WI38 (cell line): ENCODE results near the gene USP6NL.

Experiments
- H3K4me3 ChIP-seq: 2 replicates; pipeline ENCODE4 v1.5.1; 2011; ENCODE audit warnings: low read depth, mild to moderate bottlenecking, control low read depth, low read length
- CTCF ChIP-seq: IDR thresholded peaks from 2 replicates; pipeline ENCODE4 v1.5.1; 2012; ENCODE audit warnings: low read depth, mild to moderate bottlenecking, control low read depth, low read length

Gene USP6NL

GRCh38 chr10:11589738-11590137 lies 21.7 kb downstream of the USP6NL start:
- no peak overlapping the region for H3K4me3 ChIP-seq
- no peak for TF ChIP-seq CTCF

DNA sequence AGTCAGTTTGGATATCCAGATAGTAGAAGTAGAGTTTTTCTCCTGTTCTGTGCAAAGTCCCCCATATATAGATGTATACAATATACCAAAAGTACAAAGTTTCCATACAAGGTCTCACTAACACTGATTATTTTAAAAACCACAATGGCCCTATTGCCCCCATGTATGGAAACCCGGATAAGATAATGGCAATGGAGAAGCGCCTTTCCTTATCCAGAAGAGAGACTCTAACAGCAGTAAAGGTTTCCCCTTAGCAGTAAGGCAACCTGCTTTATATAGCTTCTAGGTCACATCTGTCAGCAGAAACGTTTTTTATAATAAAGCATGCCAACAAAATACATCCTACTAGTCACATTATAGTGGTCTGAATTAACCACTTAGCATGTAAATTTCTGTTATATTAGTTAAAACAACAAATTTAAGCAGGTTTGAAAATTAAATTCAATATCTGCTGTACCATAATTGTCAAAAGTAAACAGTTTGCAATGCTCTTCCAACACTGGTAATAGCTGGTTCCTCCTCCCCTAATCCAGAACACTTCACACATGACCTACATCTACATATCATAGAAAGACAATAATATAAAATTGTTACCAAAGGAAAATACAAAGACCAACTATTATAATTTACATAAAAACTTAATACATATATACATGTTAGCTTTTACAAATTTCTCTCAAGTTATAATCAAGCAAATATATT lies 22.4 kb downstream of the USP6NL start:
- no peak overlapping the region for H3K4me3 ChIP-seq
- TF ChIP-seq CTCF = no peak

- no peak for TF ChIP-seq CTCF
- H3K4me3 ChIP-seq = no peak overlapping the region
Measured at GRCh38 chr10:11587722-11588259, 23.7 kb downstream of the USP6NL start.

DNA sequence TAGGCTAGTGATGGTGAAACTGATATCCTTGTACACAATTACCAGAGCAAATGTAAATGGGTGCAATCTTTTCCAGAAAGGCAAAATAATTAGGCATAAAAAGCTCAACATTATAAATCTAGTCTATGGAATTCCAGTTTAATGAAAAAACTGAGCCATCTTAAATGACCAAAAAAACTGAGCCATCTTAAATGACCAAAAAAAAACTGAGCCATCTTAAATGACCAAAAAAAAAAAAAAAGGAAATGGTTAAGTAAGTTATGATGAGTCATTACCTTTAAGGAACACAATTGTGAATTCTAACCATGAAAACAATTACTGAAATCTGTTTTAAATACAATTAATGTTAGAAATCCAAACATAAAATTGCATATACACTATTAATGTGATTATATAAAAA lies 25.3 kb downstream of the USP6NL start:
- no peak for TF ChIP-seq CTCF
- H3K4me3 ChIP-seq = no peak overlapping the region

DNA sequence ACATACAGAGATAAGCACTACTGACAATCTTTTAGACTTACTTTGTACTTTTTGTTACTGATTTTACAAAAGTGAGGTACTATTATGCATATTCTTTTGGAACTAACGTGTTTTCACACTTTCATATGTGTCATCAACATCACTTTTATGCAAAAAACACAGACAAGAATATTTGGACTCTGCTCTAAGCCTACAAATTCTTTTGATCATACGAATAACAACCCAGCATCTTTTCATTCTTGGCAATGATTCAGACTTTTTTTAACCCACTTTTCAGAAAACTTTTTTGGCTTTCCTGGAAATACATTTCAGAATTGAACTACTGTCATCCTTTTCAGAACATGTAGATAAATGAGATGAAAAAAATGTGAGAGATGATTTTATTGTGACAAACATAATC lies 30.2 kb downstream of the USP6NL start:
- no peak for TF ChIP-seq CTCF
- H3K4me3 ChIP-seq = no peak overlapping the region

GRCh38 chr10:11579885-11580284 lies 31.6 kb downstream of the USP6NL start:
- TF ChIP-seq CTCF = no peak
- no peak overlapping the region for H3K4me3 ChIP-seq

DNA sequence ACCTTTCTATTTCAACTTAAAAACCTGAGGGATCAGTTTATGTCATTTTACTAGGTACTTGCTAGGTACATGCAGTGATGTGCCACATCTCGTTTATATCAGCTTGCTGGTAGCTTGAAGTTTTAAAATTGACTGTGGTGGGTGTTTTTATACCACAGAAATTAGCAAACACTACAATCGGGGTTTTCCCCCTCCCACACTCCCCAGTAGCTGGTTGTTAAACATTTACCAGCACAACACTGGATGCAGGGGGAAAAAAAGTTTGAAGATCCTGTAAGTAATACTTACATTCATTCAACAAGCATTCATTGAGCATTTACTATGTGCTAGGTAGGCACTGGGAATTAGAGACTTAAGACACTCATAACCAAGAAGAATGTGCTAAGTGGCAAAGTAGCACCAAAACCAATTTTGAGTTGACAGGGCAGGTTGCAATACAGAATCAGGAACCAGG lies 32.6 kb downstream of the USP6NL start:
- no peak for TF ChIP-seq CTCF
- no peak overlapping the region for H3K4me3 ChIP-seq
